ENCODE data around the gene NTF4.
A peak's percentile ranks its signal among the peaks of the same experiment; 100 is the strongest.
"Not testable (repeated sequence)": the region's sequence is repeated elsewhere in the genome, so short reads cannot be mapped to it uniquely, and the experiment has no call there.

Gene NTF4

GRCh38 chr19:49085020-49085867, 20.6 kb upstream of the NTF4 start, which contains the start of gene SNRNP70:
TSS of gene SNRNP70 (plus strand) at chr19:49085451. CDS start at chr19:49086415, 964 bp downstream.
- Histone ChIP-seq H3K9me3 (ENCODE audit: severe bottlenecking) (peaks cover 3% of the 10 kb centered on the region), H3K27me3 (ENCODE audit: insufficient read depth, low read depth, severe bottlenecking) (no peaks in the 10 kb centered on the region), H3K27ac (peak within 1 kb of the TSS; percentile 96), H3K36me3 (peaks cover 45% of the 10 kb centered on the region), H3K4me3 (ENCODE audit: low read depth, low read length) (peak within 1 kb of the TSS; percentile 99)
- no peak for TF ChIP-seq CTCF (IDR thresholded peaks at IDR 0.05; ENCODE audit: low read depth, low read length)
- peak; percentile 99 for DNase-seq

GRCh38 chr19:49084206-49085019, 19.8 kb upstream of the NTF4 start:
- Histone ChIP-seq H3K27ac (peak overlapping the region; percentile 96), H3K9me3 (ENCODE audit: severe bottlenecking) (peaks cover 3% of the 10 kb centered on the region)

GRCh38 chr19:49081273-49081672, 16.7 kb upstream of the NTF4 start:
- no peak for DNase-seq
- Histone ChIP-seq H3K4me3 (ENCODE audit: low read depth, low read length) (no peak overlapping the region), H3K27me3 (ENCODE audit: insufficient read depth, low read depth, severe bottlenecking) (no peaks in the 10 kb centered on the region), H3K9me3 (ENCODE audit: severe bottlenecking) (peaks cover 3% of the 10 kb centered on the region), H3K27ac (no peak overlapping the region), H3K36me3 (peaks cover 10% of the 10 kb centered on the region)
- no peak for TF ChIP-seq CTCF (IDR thresholded peaks at IDR 0.05; ENCODE audit: low read depth, low read length)

More at GRCh38 chr19:49084206-49085019, 19.8 kb upstream of the NTF4 start:
- Histone ChIP-seq H3K27me3 (ENCODE audit: insufficient read depth, low read depth, severe bottlenecking) (no peaks in the 10 kb centered on the region), H3K4me3 (ENCODE audit: low read depth, low read length) (peak overlapping the region; percentile 35), H3K36me3 (peaks cover 39% of the 10 kb centered on the region)
- no peak for TF ChIP-seq CTCF (IDR thresholded peaks at IDR 0.05; ENCODE audit: low read depth, low read length)
- DNase-seq, result no peak

GRCh38 chr19:49080392-49080791, 15.8 kb upstream of the NTF4 start:
- Histone ChIP-seq H3K9me3 (ENCODE audit: severe bottlenecking) (peaks cover 3% of the 10 kb centered on the region), H3K27ac (no peak overlapping the region), H3K36me3 (peaks cover 1% of the 10 kb centered on the region), H3K4me3 (ENCODE audit: low read depth, low read length) (no peak overlapping the region), H3K27me3 (ENCODE audit: insufficient read depth, low read depth, severe bottlenecking) (no peaks in the 10 kb centered on the region)
- no peak for DNase-seq
- no peak for TF ChIP-seq CTCF (IDR thresholded peaks at IDR 0.05; ENCODE audit: low read depth, low read length)

- DNase-seq, result peak; percentile 73
- not testable (repeated sequence) for H3K4me3 ChIP-seq (ENCODE audit: low read depth, low read length); H3K27ac ChIP-seq; H3K9me3 ChIP-seq (ENCODE audit: severe bottlenecking); H3K36me3 ChIP-seq
- TF ChIP-seq CTCF (IDR thresholded peaks at IDR 0.05; ENCODE audit: low read depth, low read length), result peak; percentile 58
- H3K27me3 ChIP-seq (ENCODE audit: insufficient read depth, low read depth, severe bottlenecking), result peaks cover 19% of the 10 kb centered on the region
These were observed 10.3 kb upstream of the NTF4 start for GRCh38 chr19:49074869-49075268.

Data from WERI-Rb-1 (cell line).